ENCODE measurements around the gene RYR3.

RYR3 gene

DNA sequence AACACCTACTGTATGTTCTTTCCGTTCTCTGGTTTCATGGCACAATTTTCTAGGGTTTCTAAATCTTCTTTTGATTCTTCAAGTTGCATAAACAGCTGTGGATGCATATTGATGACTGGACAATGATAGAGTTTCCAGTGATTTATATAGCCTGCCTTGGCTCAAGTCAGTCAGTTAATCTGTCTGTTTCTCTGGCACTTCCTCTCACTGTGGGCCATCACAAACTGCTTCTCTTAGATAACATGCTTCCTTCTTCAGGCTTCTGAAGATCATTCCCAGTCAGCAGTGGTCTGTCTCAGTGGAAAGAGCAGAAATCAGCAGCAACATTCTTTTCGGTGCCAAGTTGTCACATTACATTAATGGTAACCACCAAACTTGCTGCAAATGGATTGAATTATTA lies 207.2 kb downstream of the RYR3 start:
- Histone ChIP-seq H3K27me3 (replicated peaks; ENCODE audit: insufficient read depth, low read length) (no peaks in the 10 kb centered on the region), H4K20me1 (ENCODE audit: insufficient read depth, low read length) (no peaks in the 10 kb centered on the region), H3K79me2 (ENCODE audit: low read length) (no peaks in the 10 kb centered on the region), H3K27ac (ENCODE audit: low read length) (no peak overlapping the region), H3K36me3 (replicated peaks; ENCODE audit: insufficient read depth, low read length) (no peaks in the 10 kb centered on the region), H3K9me2 (replicated peaks; ENCODE audit: insufficient read depth, low read length) (no peaks in the 10 kb centered on the region), H3F3A (ENCODE audit: insufficient read depth, low read length) (no peaks in the 10 kb centered on the region), H3K4me2 (ENCODE audit: low read depth, low read length) (no peak overlapping the region), H3K4me3 (ENCODE audit: low read length) (no peak overlapping the region), H3K4me1 (ENCODE audit: low read length) (no peaks in the 10 kb centered on the region), H3K9ac (ENCODE audit: low read length) (no peak overlapping the region), H2AFZ (ENCODE audit: low read length) (no peak overlapping the region), H3K9me3 (replicated peaks; ENCODE audit: insufficient read depth, low read length) (no peaks in the 10 kb centered on the region)
- TF ChIP-seq EZH2phosphoT487 (IDR thresholded peaks at IDR 0.05; ENCODE audit: low read length) (no peak), CTCF (IDR thresholded peaks at IDR 0.05; ENCODE audit: low read length) (no peak), EZH2 (optimal IDR thresholded peaks at IDR 0.05; ENCODE audit: low read depth, low read length) (no peak)
- no peak for DNase-seq

DNA sequence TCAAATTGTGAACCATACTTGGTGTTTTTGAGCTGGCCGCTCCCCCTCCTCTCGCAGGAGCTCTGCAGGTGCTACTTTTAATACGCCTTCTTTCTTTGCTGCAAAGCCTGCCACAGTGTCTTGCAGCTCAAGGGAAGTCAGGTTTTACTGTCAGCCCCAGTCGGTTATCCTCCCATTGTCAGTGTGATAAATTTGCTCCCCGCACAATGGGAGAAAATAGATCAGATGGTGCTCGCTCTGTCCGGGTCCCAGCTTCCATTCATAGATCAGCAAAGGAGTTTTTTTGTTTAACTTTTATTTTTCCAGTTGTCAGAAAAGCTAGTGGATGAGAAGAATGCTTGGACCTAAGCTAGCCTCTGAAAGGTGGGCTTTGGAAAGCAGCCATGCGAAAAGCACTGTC lies 207.7 kb downstream of the RYR3 start:
- no peaks in the 10 kb centered on the region for H3K27me3 ChIP-seq (replicated peaks; ENCODE audit: insufficient read depth, low read length)
- no peak for TF ChIP-seq CTCF (IDR thresholded peaks at IDR 0.05; ENCODE audit: low read length)
- no peak for TF ChIP-seq EZH2 (optimal IDR thresholded peaks at IDR 0.05; ENCODE audit: low read depth, low read length)
- TF ChIP-seq EZH2phosphoT487 (IDR thresholded peaks at IDR 0.05; ENCODE audit: low read length) = no peak
- no peaks in the 10 kb centered on the region for H3K4me1 ChIP-seq (ENCODE audit: low read length)
- no peaks in the 10 kb centered on the region for H4K20me1 ChIP-seq (ENCODE audit: insufficient read depth, low read length)
- H3K79me2 ChIP-seq (ENCODE audit: low read length) = no peaks in the 10 kb centered on the region
- no peak overlapping the region for H3K4me3 ChIP-seq (ENCODE audit: low read length)
- H3K9me2 ChIP-seq (replicated peaks; ENCODE audit: insufficient read depth, low read length) = no peaks in the 10 kb centered on the region
- no peaks in the 10 kb centered on the region for H3F3A ChIP-seq (ENCODE audit: insufficient read depth, low read length)
- H3K9me3 ChIP-seq (replicated peaks; ENCODE audit: insufficient read depth, low read length) = no peaks in the 10 kb centered on the region
- no peak overlapping the region for H2AFZ ChIP-seq (ENCODE audit: low read length)
- no peaks in the 10 kb centered on the region for H3K36me3 ChIP-seq (replicated peaks; ENCODE audit: insufficient read depth, low read length)
- no peak overlapping the region for H3K9ac ChIP-seq (ENCODE audit: low read length)
- DNase-seq = no peak
- H3K4me2 ChIP-seq (ENCODE audit: low read depth, low read length) = no peak overlapping the region
- H3K27ac ChIP-seq (ENCODE audit: low read length) = no peak overlapping the region

DNA sequence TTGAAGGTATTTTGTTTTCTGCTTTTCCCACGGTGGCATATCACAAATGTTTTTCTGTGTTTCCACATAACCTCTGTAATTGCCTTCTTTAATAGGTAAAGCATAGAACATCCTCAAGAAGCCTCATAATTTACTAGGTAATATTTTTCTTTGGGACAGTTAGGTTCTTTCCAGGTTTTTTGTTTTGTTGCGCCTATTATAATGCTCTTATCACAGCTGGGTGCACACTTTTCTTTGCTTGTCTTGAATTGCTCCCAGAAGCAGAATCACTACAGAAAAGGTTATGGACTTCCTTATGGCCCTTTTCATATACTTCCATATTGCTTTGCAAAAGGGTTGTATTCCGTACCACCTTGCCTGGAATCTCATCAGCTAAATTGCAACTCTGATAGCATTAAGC lies 213.5 kb downstream of the RYR3 start:
- no peaks in the 10 kb centered on the region for H3K9me2 ChIP-seq (replicated peaks; ENCODE audit: insufficient read depth, low read length)
- no peaks in the 10 kb centered on the region for H3F3A ChIP-seq (ENCODE audit: insufficient read depth, low read length)
- H3K9ac ChIP-seq (ENCODE audit: low read length) = no peak overlapping the region
- no peaks in the 10 kb centered on the region for H3K9me3 ChIP-seq (replicated peaks; ENCODE audit: insufficient read depth, low read length)
- no peaks in the 10 kb centered on the region for H3K4me1 ChIP-seq (ENCODE audit: low read length)
- no peak overlapping the region for H3K4me3 ChIP-seq (ENCODE audit: low read length)
- H3K27ac ChIP-seq (ENCODE audit: low read length) = no peak overlapping the region
- no peak for TF ChIP-seq EZH2phosphoT487 (IDR thresholded peaks at IDR 0.05; ENCODE audit: low read length)
- TF ChIP-seq CTCF (IDR thresholded peaks at IDR 0.05; ENCODE audit: low read length) = no peak
- TF ChIP-seq EZH2 (optimal IDR thresholded peaks at IDR 0.05; ENCODE audit: low read depth, low read length) = no peak
- no peaks in the 10 kb centered on the region for H3K79me2 ChIP-seq (ENCODE audit: low read length)
- no peak for DNase-seq
- no peak overlapping the region for H3K4me2 ChIP-seq (ENCODE audit: low read depth, low read length)
- no peak overlapping the region for H2AFZ ChIP-seq (ENCODE audit: low read length)
- no peaks in the 10 kb centered on the region for H3K36me3 ChIP-seq (replicated peaks; ENCODE audit: insufficient read depth, low read length)
- no peaks in the 10 kb centered on the region for H4K20me1 ChIP-seq (ENCODE audit: insufficient read depth, low read length)
- no peaks in the 10 kb centered on the region for H3K27me3 ChIP-seq (replicated peaks; ENCODE audit: insufficient read depth, low read length)
